ENCODE measurements around the gene RNF8. TPM values are rescaled to one million over a fixed set of nuclear protein-coding genes. Genes with fewer than 3 reads are reported as not detected.
A peak's percentile ranks its signal among the peaks of the same experiment; 100 is the strongest.
"Not testable (repeated sequence)": the region's sequence is repeated elsewhere in the genome, so short reads cannot be mapped to it uniquely, and the experiment has no call there.

The RNF8 gene
- total RNA-seq, 2 experiments from 2014 or later, result 27.8 to 29.2 TPM

- no peak overlapping the region for H3K27ac Mint-ChIP-seq
- no peaks in the 10 kb centered on the region for H3K4me1 Mint-ChIP-seq
Measured at GRCh38 chr6:37339741-37340638, 13.8 kb upstream of the RNF8 start.

GRCh38 chr6:37340639-37340943 lies 13.2 kb upstream of the RNF8 start:
- no peak for DNase-seq
- no peak overlapping the region for H3K4me3 Mint-ChIP-seq
- H3K27ac Mint-ChIP-seq, result no peak overlapping the region
- H3K4me1 Mint-ChIP-seq, result no peaks in the 10 kb centered on the region
- peaks cover 9% of the 10 kb centered on the region for H3K27me3 Mint-ChIP-seq
- no peaks in the 10 kb centered on the region for H3K9me3 Mint-ChIP-seq
- no peaks in the 10 kb centered on the region for H3K36me3 Mint-ChIP-seq

More at GRCh38 chr6:37339741-37340638, 13.8 kb upstream of the RNF8 start:
- Mint-ChIP-seq H3K4me3 (no peak overlapping the region), H3K36me3 (no peaks in the 10 kb centered on the region), H3K9me3 (no peaks in the 10 kb centered on the region), H3K27me3 (peaks cover 9% of the 10 kb centered on the region)
- no peak for DNase-seq

- no peak for DNase-seq
- no peak overlapping the region for H3K4me3 Mint-ChIP-seq
- no peak overlapping the region for H3K27ac Mint-ChIP-seq
- peaks cover 21% of the 10 kb centered on the region for H3K27me3 Mint-ChIP-seq
- H3K36me3 Mint-ChIP-seq, result no peaks in the 10 kb centered on the region
- no peaks in the 10 kb centered on the region for H3K9me3 Mint-ChIP-seq
- H3K4me1 Mint-ChIP-seq, result no peaks in the 10 kb centered on the region
Measured at GRCh38 chr6:37343248-37343647, 10.5 kb upstream of the RNF8 start.

GRCh38 chr6:37344308-37344707 lies 9.5 kb upstream of the RNF8 start:
- no peaks in the 10 kb centered on the region for H3K36me3 Mint-ChIP-seq
- no peak overlapping the region for H3K4me3 Mint-ChIP-seq
- peaks cover 24% of the 10 kb centered on the region for H3K27me3 Mint-ChIP-seq
- H3K4me1 Mint-ChIP-seq, result no peaks in the 10 kb centered on the region
- no peak for DNase-seq
- no peak overlapping the region for H3K27ac Mint-ChIP-seq
- no peaks in the 10 kb centered on the region for H3K9me3 Mint-ChIP-seq

GRCh38 chr6:37345804-37346203 lies 8.0 kb upstream of the RNF8 start:
- H3K27ac Mint-ChIP-seq, H3K4me1 Mint-ChIP-seq, H3K36me3 Mint-ChIP-seq, H3K9me3 Mint-ChIP-seq, DNase-seq, H3K4me3 Mint-ChIP-seq: not testable (repeated sequence)
- H3K27me3 Mint-ChIP-seq, result peaks cover 24% of the 10 kb centered on the region

- Mint-ChIP-seq H3K4me1 (no peaks in the 10 kb centered on the region), H3K27ac (no peak overlapping the region)
Measured at GRCh38 chr6:37347177-37347576, 6.6 kb upstream of the RNF8 start.

GRCh38 chr6:37347670-37348111 lies 6.1 kb upstream of the RNF8 start:
- Mint-ChIP-seq H3K4me1 (no peaks in the 10 kb centered on the region), H3K27me3 (peaks cover 24% of the 10 kb centered on the region), H3K4me3 (no peak overlapping the region), H3K36me3 (no peaks in the 10 kb centered on the region), H3K9me3 (no peaks in the 10 kb centered on the region), H3K27ac (no peak overlapping the region)
- no peak for DNase-seq

More at GRCh38 chr6:37347177-37347576, 6.6 kb upstream of the RNF8 start:
- H3K36me3 Mint-ChIP-seq, result no peaks in the 10 kb centered on the region
- no peak for DNase-seq
- no peak overlapping the region for H3K4me3 Mint-ChIP-seq
- peaks cover 24% of the 10 kb centered on the region for H3K27me3 Mint-ChIP-seq
- no peaks in the 10 kb centered on the region for H3K9me3 Mint-ChIP-seq

GRCh38 chr6:37351027-37351426 lies 2.8 kb upstream of the RNF8 start:
- no peak for DNase-seq
- Mint-ChIP-seq H3K9me3 (no peaks in the 10 kb centered on the region), H3K36me3 (peaks cover 4% of the 10 kb centered on the region), H3K27ac (no peak overlapping the region), H3K4me3 (no peak overlapping the region), H3K4me1 (peaks cover 18% of the 10 kb centered on the region), H3K27me3 (peaks cover 11% of the 10 kb centered on the region)

- H3K4me1 Mint-ChIP-seq, result peaks cover 21% of the 10 kb centered on the region
- H3K9me3 Mint-ChIP-seq, result no peaks in the 10 kb centered on the region
- peak overlapping the region; percentile 35 for H3K4me3 Mint-ChIP-seq
- H3K27ac Mint-ChIP-seq, result no peak overlapping the region
- peaks cover 4% of the 10 kb centered on the region for H3K36me3 Mint-ChIP-seq
- H3K27me3 Mint-ChIP-seq, result peaks cover 3% of the 10 kb centered on the region
- no peak for DNase-seq
Measured at GRCh38 chr6:37352384-37352783, 1.4 kb upstream of the RNF8 start.

GRCh38 chr6:37354526-37355384 lies 972 bp downstream of the RNF8 start:
- Mint-ChIP-seq H3K9me3 (no peaks in the 10 kb centered on the region), H3K36me3 (peaks cover 6% of the 10 kb centered on the region), H3K4me1 (peaks cover 25% of the 10 kb centered on the region), H3K27me3 (no peaks in the 10 kb centered on the region), H3K4me3 (peak overlapping the region; percentile 96), H3K27ac (peak overlapping the region; percentile 88)
- DNase-seq, result peak; percentile 36

GRCh38 chr6:37357288-37357687 lies 3.5 kb downstream of the RNF8 start:
- H3K27ac Mint-ChIP-seq, result no peak overlapping the region
- H3K36me3 Mint-ChIP-seq, result peaks cover 6% of the 10 kb centered on the region
- DNase-seq, result no peak
- H3K4me1 Mint-ChIP-seq, result peaks cover 25% of the 10 kb centered on the region
- H3K9me3 Mint-ChIP-seq, result no peaks in the 10 kb centered on the region
- no peak overlapping the region for H3K4me3 Mint-ChIP-seq
- H3K27me3 Mint-ChIP-seq, result no peaks in the 10 kb centered on the region

- Mint-ChIP-seq H3K9me3 (no peaks in the 10 kb centered on the region), H3K36me3 (peaks cover 7% of the 10 kb centered on the region), H3K4me1 (peaks cover 25% of the 10 kb centered on the region), H3K27me3 (no peaks in the 10 kb centered on the region), H3K4me3 (no peak overlapping the region), H3K27ac (no peak overlapping the region)
- DNase-seq, result no peak
Measured at GRCh38 chr6:37357860-37358259, 4.1 kb downstream of the RNF8 start.

GRCh38 chr6:37359039-37359438 lies 5.3 kb downstream of the RNF8 start:
- DNase-seq, result no peak
- H3K4me3 Mint-ChIP-seq, result no peak overlapping the region
- peaks cover 20% of the 10 kb centered on the region for H3K4me1 Mint-ChIP-seq
- no peaks in the 10 kb centered on the region for H3K9me3 Mint-ChIP-seq
- no peak overlapping the region for H3K27ac Mint-ChIP-seq
- H3K36me3 Mint-ChIP-seq, result peaks cover 11% of the 10 kb centered on the region
- H3K27me3 Mint-ChIP-seq, result no peaks in the 10 kb centered on the region

GRCh38 chr6:37362101-37362828 lies 8.5 kb downstream of the RNF8 start:
- no peaks in the 10 kb centered on the region for H3K27me3 Mint-ChIP-seq
- peaks cover 3% of the 10 kb centered on the region for H3K4me1 Mint-ChIP-seq
- no peak for DNase-seq
- H3K9me3 Mint-ChIP-seq, result no peaks in the 10 kb centered on the region
- no peak overlapping the region for H3K27ac Mint-ChIP-seq
- H3K36me3 Mint-ChIP-seq, result peaks cover 7% of the 10 kb centered on the region
- H3K4me3 Mint-ChIP-seq, result no peak overlapping the region

- H3K36me3 Mint-ChIP-seq, result peaks cover 18% of the 10 kb centered on the region
- H3K4me1 Mint-ChIP-seq, result peaks cover 3% of the 10 kb centered on the region
- no peak overlapping the region for H3K4me3 Mint-ChIP-seq
- no peaks in the 10 kb centered on the region for H3K27me3 Mint-ChIP-seq
- no peaks in the 10 kb centered on the region for H3K9me3 Mint-ChIP-seq
- no peak for DNase-seq
- no peak overlapping the region for H3K27ac Mint-ChIP-seq
Measured at GRCh38 chr6:37365791-37366190, 12.0 kb downstream of the RNF8 start.

Data from activated naive CD8-positive, alpha-beta T cell treated with anti-CD3 and anti-CD28 coated beads for 36 hours (primary cell).